HCT116 (cell line): Measurements from ENCODE around the gene PDE4B.

Source experiments
- ELF1 ChIP-seq: IDR thresholded peaks from 2 replicates; pipeline ENCODE4 v1.6.1; 2012; ENCODE audit warnings: low read depth, borderline replicate concordance
- EZH2 ChIP-seq: fragments of 200-600 bp; sonication (generic); IDR thresholded peaks from 2 replicates; pipeline ENCODE4 v1.6.1; 2017; ENCODE audit warnings: antibody characterized with exemption, mixed run types
- EZH2phosphoT487 ChIP-seq: fragments of 200-600 bp; IDR thresholded peaks from 2 replicates; pipeline ENCODE4 v1.6.1; 2018; ENCODE audit warnings: antibody characterized with exemption, borderline replicate concordance
- JUND ChIP-seq: IDR thresholded peaks from 2 replicates; pipeline ENCODE4 v1.6.1; 2012
- POLR2A ChIP-seq: IDR thresholded peaks from 2 replicates; pipeline ENCODE4 v1.7.0; 2011; ENCODE audit warnings: borderline replicate concordance; ENCODE audit not compliant: insufficient read depth, insufficient read length; ENCODE audit errors: extremely low read depth
- POLR2AphosphoS5 ChIP-seq: IDR thresholded peaks from 2 replicates; pipeline ENCODE4 v1.6.1; 2011; ENCODE audit warnings: mild to moderate bottlenecking, low read depth, low read length, moderate library complexity
- RAD21 ChIP-seq: IDR thresholded peaks from 2 replicates; pipeline ENCODE4 v1.6.1; 2012; ENCODE audit warnings: low read depth, mild to moderate bottlenecking
- TCF7L2 ChIP-seq: IDR thresholded peaks from 2 replicates; pipeline ENCODE4 v1.7.0; 2011; ENCODE audit warnings: borderline replicate concordance, inconsistent platforms; ENCODE audit not compliant: insufficient read depth, insufficient read length; ENCODE audit errors: extremely low read depth
- ZNF274 ChIP-seq: fragments of 200-500 bp; sonication (Bioruptor generic); IDR thresholded peaks from 2 replicates; pipeline ENCODE4 v1.6.1; 2014; ENCODE audit warnings: mild to moderate bottlenecking, low read depth, low read length, inconsistent platforms
- TF ChIP-seq, protein P1 (sequence below), 3 experiments: fragments of 200-600 bp in 1 of 3; sonication (generic) in 1 of 3; IDR thresholded peaks in 2 of 3; conservative IDR thresholded peaks in 1 of 3; 2 replicates each; pipeline ENCODE4 v1.5.1; 2012 to 2017; ENCODE audit warnings: low read depth in 2 of 3, low read length in 2 of 3, antibody characterized with exemption in 1 of 3, borderline replicate concordance in 1 of 3, control low read depth in 1 of 3, mild to moderate bottlenecking in 1 of 3, mixed read lengths in 1 of 3, mixed run types in 1 of 3, moderate library complexity in 1 of 3; ENCODE audit not compliant: insufficient read depth in 1 of 3
- TF ChIP-seq, protein P2 (sequence below): IDR thresholded peaks from 2 replicates; pipeline ENCODE4 v1.6.1; 2012
- TF ChIP-seq, protein P3 (sequence below): IDR thresholded peaks from 2 replicates; pipeline ENCODE4 v1.6.1; 2012
- TF ChIP-seq, protein P4 (sequence below): IDR thresholded peaks from 2 replicates; pipeline ENCODE4 v1.6.1; 2011; ENCODE audit warnings: mild to moderate bottlenecking, low read length, moderate library complexity; ENCODE audit not compliant: insufficient replicate concordance; ENCODE audit errors: extremely low read depth

DNA sequence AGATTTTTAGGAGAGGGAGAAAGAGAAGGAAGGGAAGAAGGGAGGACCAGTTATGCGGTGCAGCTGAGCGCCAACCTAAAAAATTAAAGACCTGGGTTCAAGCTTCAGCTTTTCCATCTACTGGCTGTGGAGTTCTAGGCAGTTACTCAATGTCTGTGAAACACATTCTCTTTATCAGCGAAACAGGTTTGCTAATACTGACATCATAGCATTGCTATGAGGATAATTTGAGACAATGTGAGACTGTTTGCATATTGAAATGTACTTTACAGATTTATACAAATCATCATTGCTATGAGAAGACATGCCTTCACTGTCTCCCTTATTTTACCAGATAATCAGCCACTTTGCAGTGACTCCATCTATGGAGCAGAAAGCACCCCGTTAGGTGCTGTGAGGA, 518.4 kb downstream of the PDE4B start:
- TF ChIP-seq, protein P1, sequence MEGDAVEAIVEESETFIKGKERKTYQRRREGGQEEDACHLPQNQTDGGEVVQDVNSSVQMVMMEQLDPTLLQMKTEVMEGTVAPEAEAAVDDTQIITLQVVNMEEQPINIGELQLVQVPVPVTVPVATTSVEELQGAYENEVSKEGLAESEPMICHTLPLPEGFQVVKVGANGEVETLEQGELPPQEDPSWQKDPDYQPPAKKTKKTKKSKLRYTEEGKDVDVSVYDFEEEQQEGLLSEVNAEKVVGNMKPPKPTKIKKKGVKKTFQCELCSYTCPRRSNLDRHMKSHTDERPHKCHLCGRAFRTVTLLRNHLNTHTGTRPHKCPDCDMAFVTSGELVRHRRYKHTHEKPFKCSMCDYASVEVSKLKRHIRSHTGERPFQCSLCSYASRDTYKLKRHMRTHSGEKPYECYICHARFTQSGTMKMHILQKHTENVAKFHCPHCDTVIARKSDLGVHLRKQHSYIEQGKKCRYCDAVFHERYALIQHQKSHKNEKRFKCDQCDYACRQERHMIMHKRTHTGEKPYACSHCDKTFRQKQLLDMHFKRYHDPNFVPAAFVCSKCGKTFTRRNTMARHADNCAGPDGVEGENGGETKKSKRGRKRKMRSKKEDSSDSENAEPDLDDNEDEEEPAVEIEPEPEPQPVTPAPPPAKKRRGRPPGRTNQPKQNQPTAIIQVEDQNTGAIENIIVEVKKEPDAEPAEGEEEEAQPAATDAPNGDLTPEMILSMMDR (IDR thresholded peaks at IDR 0.05 in 2 of 3, conservative IDR thresholded peaks at IDR 0.05 in 1 of 3; ENCODE audit: borderline replicate concordance in 1 of 3, insufficient read depth in 1 of 3, low read depth in 2 of 3, low read length in 2 of 3), result no peak
- TF ChIP-seq JUND (no peak), EZH2 (no peak), POLR2A (no peak), EZH2phosphoT487 (no peak), RAD21 (no peak), ZNF274 (no peak), ELF1 (no peak), POLR2AphosphoS5 (no peak), TCF7L2 (no peak)
- TF ChIP-seq, protein P2, sequence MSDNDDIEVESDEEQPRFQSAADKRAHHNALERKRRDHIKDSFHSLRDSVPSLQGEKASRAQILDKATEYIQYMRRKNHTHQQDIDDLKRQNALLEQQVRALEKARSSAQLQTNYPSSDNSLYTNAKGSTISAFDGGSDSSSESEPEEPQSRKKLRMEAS, result no peak
- TF ChIP-seq, protein P3, sequence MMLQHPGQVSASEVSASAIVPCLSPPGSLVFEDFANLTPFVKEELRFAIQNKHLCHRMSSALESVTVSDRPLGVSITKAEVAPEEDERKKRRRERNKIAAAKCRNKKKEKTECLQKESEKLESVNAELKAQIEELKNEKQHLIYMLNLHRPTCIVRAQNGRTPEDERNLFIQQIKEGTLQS, result no peak
- TF ChIP-seq, protein P4, sequence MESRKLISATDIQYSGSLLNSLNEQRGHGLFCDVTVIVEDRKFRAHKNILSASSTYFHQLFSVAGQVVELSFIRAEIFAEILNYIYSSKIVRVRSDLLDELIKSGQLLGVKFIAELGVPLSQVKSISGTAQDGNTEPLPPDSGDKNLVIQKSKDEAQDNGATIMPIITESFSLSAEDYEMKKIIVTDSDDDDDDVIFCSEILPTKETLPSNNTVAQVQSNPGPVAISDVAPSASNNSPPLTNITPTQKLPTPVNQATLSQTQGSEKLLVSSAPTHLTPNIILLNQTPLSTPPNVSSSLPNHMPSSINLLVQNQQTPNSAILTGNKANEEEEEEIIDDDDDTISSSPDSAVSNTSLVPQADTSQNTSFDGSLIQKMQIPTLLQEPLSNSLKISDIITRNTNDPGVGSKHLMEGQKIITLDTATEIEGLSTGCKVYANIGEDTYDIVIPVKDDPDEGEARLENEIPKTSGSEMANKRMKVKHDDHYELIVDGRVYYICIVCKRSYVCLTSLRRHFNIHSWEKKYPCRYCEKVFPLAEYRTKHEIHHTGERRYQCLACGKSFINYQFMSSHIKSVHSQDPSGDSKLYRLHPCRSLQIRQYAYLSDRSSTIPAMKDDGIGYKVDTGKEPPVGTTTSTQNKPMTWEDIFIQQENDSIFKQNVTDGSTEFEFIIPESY, result no peak
